NCI-H748 treated with DMSO at 0.1 percent for 48 hours (cell line): ENCODE results near the gene FCRLA.
"Not testable (repeated sequence)": the region's sequence is repeated elsewhere in the genome, so short reads cannot be mapped to it uniquely, and the experiment has no call there.

Experiments
- DNase-seq: peaks from one replicate; lab custom pipeline; 2025; lab: John Stamatoyannopoulos, UW

FCRLA gene

GRCh38 chr1:161705537-161705936, 1.5 kb upstream of the FCRLA start:
- DNase-seq, result no peak

GRCh38 chr1:161706113-161706481, 932 bp upstream of the FCRLA start:
- no peak for DNase-seq

GRCh38 chr1:161707503-161707902, 474 bp downstream of the FCRLA start:
- no peak for DNase-seq

- no peak for DNase-seq
These were observed 2.3 kb downstream of the FCRLA start for GRCh38 chr1:161709373-161709772.

GRCh38 chr1:161710560-161710959, 3.5 kb downstream of the FCRLA start:
- DNase-seq, result no peak

GRCh38 chr1:161718559-161719324, 11.7 kb downstream of the FCRLA start:
- no peak for DNase-seq

- no peak for DNase-seq
These were observed 12.2 kb downstream of the FCRLA start for GRCh38 chr1:161719325-161719611.

- DNase-seq, result no peak
These were observed 13.4 kb downstream of the FCRLA start for GRCh38 chr1:161720422-161720821.

- DNase-seq, result no peak
These were observed 14.1 kb downstream of the FCRLA start, which contains the start of gene FCRLB for GRCh38 chr1:161720956-161721737. Gene FCRLB (plus strand): TSS chr1:161721544. CDS start chr1:161722673, 1,129 bp downstream.

GRCh38 chr1:161721738-161722343, 14.8 kb downstream of the FCRLA start:
- no peak for DNase-seq

GRCh38 chr1:161722406-161722805, 15.4 kb downstream of the FCRLA start:
- no peak for DNase-seq

- DNase-seq, result no peak
These were observed 16.6 kb downstream of the FCRLA start for GRCh38 chr1:161723459-161724141.

- not testable (repeated sequence) for DNase-seq
These were observed 18.4 kb downstream of the FCRLA start for GRCh38 chr1:161725258-161725907.

GRCh38 chr1:161725908-161726472, 19.0 kb downstream of the FCRLA start:
- peak; percentile 30 for DNase-seq

GRCh38 chr1:161726473-161727255, 19.6 kb downstream of the FCRLA start:
- peak; percentile 35 for DNase-seq

- DNase-seq, result no peak
These were observed 20.4 kb downstream of the FCRLA start for GRCh38 chr1:161727256-161727924.

- DNase-seq, result no peak
These were observed 21.6 kb downstream of the FCRLA start for GRCh38 chr1:161728376-161729226.

GRCh38 chr1:161730050-161730564, 23.1 kb downstream of the FCRLA start:
- no peak for DNase-seq

- DNase-seq, result no peak
These were observed 24.2 kb downstream of the FCRLA start for GRCh38 chr1:161731241-161731640.
